H1 (cell line): ENCODE results near the gene ZNF432. TPM values are rescaled to one million over a fixed set of nuclear protein-coding genes. Genes with fewer than 3 reads are reported as not detected.

Experiments
- CTCF ChIA-PET: fragments of 300-600 bp; sonication (Branson Sonifier 250); formaldehyde crosslinking; loops from one replicate; lab custom pipeline; 2021; ENCODE audit not compliant: partially characterized antibody; lab: Charles Lee
- POLR2A ChIA-PET: fragments of 300-600 bp; sonication (Branson Sonifier 250); formaldehyde crosslinking; loops from one replicate; lab custom pipeline; 2021; ENCODE audit warnings: inconsistent platforms; ENCODE audit not compliant: partially characterized antibody; lab: Charles Lee
- DNase-seq, 2 experiments: peaks; one replicate each; pipeline versions ENCODE4 v3.0.0 to v3.0.0-alpha.2; 2010 to 2022; ENCODE audit warnings: low spot score in 2 of 2, low read depth in 1 of 2, mixed read lengths in 1 of 2
- FAIRE-seq: peaks from 2 replicates; lab custom pipeline; 2011; peaks lifted over from hg19 to GRCh38; lab: Jason Lieb, UNC
- H2AFZ ChIP-seq: 2 replicates; pipeline ENCODE4 v1.8.1; 2012; ENCODE audit warnings: low read length, inconsistent platforms
- H2AK5ac ChIP-seq: 2 replicates; pipeline ENCODE4 v1.6.1; 2013; ENCODE audit warnings: low read depth, low read length
- H2BK120ac ChIP-seq: replicated peaks from 2 replicates; pipeline ENCODE3; 2013; ENCODE audit warnings: low read depth, low read length, inconsistent platforms
- H2BK12ac ChIP-seq: 2 replicates; pipeline ENCODE4 v1.6.1; 2013; ENCODE audit warnings: low read depth, low read length
- H2BK15ac ChIP-seq: 2 replicates; pipeline ENCODE4 v1.6.1; 2013; ENCODE audit warnings: low read length
- H2BK20ac ChIP-seq: 2 replicates; pipeline ENCODE4 v1.6.1; 2013; ENCODE audit warnings: low read length
- H2BK5ac ChIP-seq: 2 replicates; pipeline ENCODE4 v1.6.1; 2013; ENCODE audit warnings: low read depth, low read length
- H3K14ac ChIP-seq: 2 replicates; pipeline ENCODE4 v1.6.1; 2013; ENCODE audit warnings: inconsistent platforms; ENCODE audit not compliant: insufficient read length
- H3K18ac ChIP-seq: 2 replicates; pipeline ENCODE4 v1.6.1; 2013; ENCODE audit warnings: low read length; ENCODE audit errors: extremely low read depth
- H3K23ac ChIP-seq: 2 replicates; pipeline ENCODE4 v1.6.1; 2013; ENCODE audit warnings: inconsistent platforms; ENCODE audit not compliant: insufficient read length
- H3K23me2 ChIP-seq: 2 replicates; pipeline ENCODE4 v1.6.1; 2013; ENCODE audit warnings: low read depth, low read length
- H3K27ac ChIP-seq: 2 replicates; pipeline ENCODE4 v1.6.1; 2011; ENCODE audit warnings: low read depth, low read length, inconsistent platforms
- H3K27me3 ChIP-seq, 4 experiments: replicated peaks in 1 of 4; 1 replicate in 1 of 4; 2 replicates in 3 of 4; pipeline versions ENCODE4 v1.6.1 to v1.8.1; 2011 to 2013; ENCODE audit warnings: low read length in 3 of 4, mild to moderate bottlenecking in 3 of 4, inconsistent platforms in 2 of 4, mixed read lengths in 2 of 4, moderate library complexity in 1 of 4; ENCODE audit not compliant: control insufficient read depth in 3 of 4, insufficient read depth in 3 of 4; ENCODE audit errors: extremely low read depth in 1 of 4
- H3K36me3 ChIP-seq, 4 experiments: 2 replicates each; pipeline versions ENCODE4 v1.6.1 to v1.8.1; 2011 to 2013; ENCODE audit warnings: mild to moderate bottlenecking in 4 of 4, low read length in 3 of 4, moderate library complexity in 2 of 4, control low read depth in 1 of 4, inconsistent platforms in 1 of 4; ENCODE audit not compliant: insufficient read depth in 4 of 4, control insufficient read depth in 2 of 4
- H3K4ac ChIP-seq: replicated peaks from 2 replicates; pipeline ENCODE3; 2013; ENCODE audit warnings: low read length, low read depth, mixed read lengths, inconsistent platforms; ENCODE audit not compliant: insufficient read length
- H3K4me1 ChIP-seq, 4 experiments: replicated peaks in 1 of 4; 1 replicate in 1 of 4; 2 replicates in 3 of 4; pipeline versions ENCODE4 v1.6.1 to v1.8.1; 2011 to 2013; ENCODE audit warnings: low read length in 3 of 4, inconsistent platforms in 2 of 4, mixed read lengths in 1 of 4; ENCODE audit not compliant: insufficient read depth in 4 of 4, control insufficient read depth in 3 of 4
- H3K4me2 ChIP-seq, 2 experiments: 2 replicates each; pipeline versions ENCODE4 v1.6.1 to v1.8.1; 2011 to 2013; ENCODE audit warnings: low read depth in 2 of 2, low read length in 2 of 2, control low read depth in 1 of 2, inconsistent platforms in 1 of 2, mild to moderate bottlenecking in 1 of 2; ENCODE audit not compliant: insufficient read depth in 1 of 2
- H3K4me3 ChIP-seq, 4 experiments: fragments of 200-600, 300-600 bp in 1 of 4; sonication (generic), shearing (Covaris generic), sonication (Bioruptor Twin) in 1 of 4; 2 replicates each; pipeline versions ENCODE4 v1.5.1 to v1.8.1; 2011 to 2016; ENCODE audit warnings: low read length in 4 of 4, low read depth in 3 of 4, control low read depth in 2 of 4, inconsistent platforms in 2 of 4, mild to moderate bottlenecking in 2 of 4, mixed read lengths in 1 of 4, moderate library complexity in 1 of 4; ENCODE audit not compliant: insufficient read depth in 2 of 4; ENCODE audit errors: extremely low read depth in 1 of 4
- H3K56ac ChIP-seq: replicated peaks from 2 replicates; pipeline ENCODE3; 2013; ENCODE audit warnings: low read depth, mild to moderate bottlenecking, mixed read lengths, low read length, inconsistent platforms; ENCODE audit not compliant: insufficient read length
- H3K79me1 ChIP-seq: 2 replicates; pipeline ENCODE4 v1.6.1; 2013; ENCODE audit warnings: low read depth, low read length, control low read depth
- H3K79me2 ChIP-seq, 2 experiments: 2 replicates each; pipeline versions ENCODE4 v1.6.1 to v1.8.1; 2012 to 2013; ENCODE audit warnings: low read length in 2 of 2, mild to moderate bottlenecking in 2 of 2, inconsistent platforms in 1 of 2; ENCODE audit not compliant: insufficient read depth in 2 of 2, control insufficient read depth in 1 of 2
- H3K9ac ChIP-seq, 4 experiments: replicated peaks in 1 of 4; 1 replicate in 1 of 4; 2 replicates in 3 of 4; pipeline versions ENCODE4 v1.6.1 to v1.8.1; 2011 to 2013; ENCODE audit warnings: low read depth in 3 of 4, low read length in 3 of 4, control low read depth in 2 of 4, mild to moderate bottlenecking in 2 of 4, moderate library complexity in 2 of 4, inconsistent platforms in 1 of 4; ENCODE audit errors: extremely low read depth in 1 of 4
- H3K9me3 ChIP-seq, 2 experiments: 2 replicates each; pipeline versions ENCODE4 v1.6.1 to v1.8.1; 2012 to 2013; ENCODE audit warnings: mild to moderate bottlenecking in 2 of 2, moderate library complexity in 2 of 2, control low read depth in 1 of 2, inconsistent platforms in 1 of 2, low read depth in 1 of 2, low read length in 1 of 2, mixed read lengths in 1 of 2; ENCODE audit not compliant: insufficient read depth in 2 of 2
- H4K20me1 ChIP-seq, 2 experiments: replicated peaks in 1 of 2; 2 replicates each; pipeline versions ENCODE3 to v1.8.1; 2011 to 2013; ENCODE audit warnings: inconsistent platforms in 2 of 2, low read length in 2 of 2, mild to moderate bottlenecking in 1 of 2; ENCODE audit not compliant: insufficient read depth in 2 of 2, control insufficient read depth in 1 of 2
- H4K5ac ChIP-seq: 2 replicates; pipeline ENCODE4 v1.6.1; 2013; ENCODE audit warnings: low read length, low read depth, mixed read lengths, inconsistent platforms; ENCODE audit not compliant: insufficient read length
- H4K8ac ChIP-seq: 2 replicates; pipeline ENCODE4 v1.8.0; 2013; ENCODE audit warnings: mild to moderate bottlenecking, moderate library complexity, low read length, inconsistent platforms; ENCODE audit not compliant: insufficient read depth; ENCODE audit errors: extremely low read depth
- H4K91ac ChIP-seq: replicated peaks from 2 replicates; pipeline ENCODE3; 2013; ENCODE audit warnings: low read length, mixed read lengths, inconsistent platforms; ENCODE audit not compliant: insufficient read length
- BCL11A ChIP-seq, 2 experiments: IDR thresholded peaks; one replicate each; pipeline ENCODE4 v1.6.1; 2011; ENCODE audit warnings: low read depth in 2 of 2, low read length in 2 of 2, mild to moderate bottlenecking in 2 of 2
- BRCA1 ChIP-seq: IDR thresholded peaks from 2 replicates; pipeline ENCODE4 v1.6.1; 2012; ENCODE audit warnings: low read depth, low read length, improper control_type of control experiment
- CBX5 ChIP-seq: fragments of 300-800, 300-1000 bp; sonication (generic); IDR thresholded peaks from 2 replicates; pipeline ENCODE4 v1.7.1; 2016; ENCODE audit warnings: antibody characterized with exemption, low read length, low read depth
- CTBP2 ChIP-seq: IDR thresholded peaks from 2 replicates; pipeline ENCODE4 v1.7.0; 2011; ENCODE audit warnings: borderline replicate concordance, mild to moderate bottlenecking, moderate library complexity, mixed read lengths, low read length; ENCODE audit not compliant: insufficient read depth, insufficient read length
- EP300 ChIP-seq, 2 experiments: IDR thresholded peaks; 1 replicate in 1 of 2; 2 replicates in 1 of 2; pipeline ENCODE4 v1.6.1; 2011 to 2012; ENCODE audit warnings: low read depth in 2 of 2, low read length in 2 of 2, mild to moderate bottlenecking in 2 of 2, borderline replicate concordance in 1 of 2, inconsistent platforms in 1 of 2, moderate library complexity in 1 of 2
- FOSL1 ChIP-seq: IDR thresholded peaks from 2 replicates; pipeline ENCODE4 v1.6.1; 2011; ENCODE audit warnings: mild to moderate bottlenecking, low read depth, low read length, moderate library complexity; ENCODE audit not compliant: insufficient read depth
- NANOG ChIP-seq: IDR thresholded peaks from 2 replicates; pipeline ENCODE4 v1.6.1; 2011; ENCODE audit warnings: low read length, low read depth, mild to moderate bottlenecking, inconsistent platforms; ENCODE audit not compliant: insufficient read depth, poor library complexity, severe bottlenecking
- POLR2A ChIP-seq, 2 experiments: IDR thresholded peaks; 1 replicate in 1 of 2; 2 replicates in 1 of 2; pipeline ENCODE4 v1.6.1; 2011; ENCODE audit warnings: low read depth in 2 of 2, low read length in 2 of 2, mild to moderate bottlenecking in 2 of 2; ENCODE audit errors: control extremely low read depth in 1 of 2
- SAP30 ChIP-seq: fragments of 300-600 bp; sonication (generic); IDR thresholded peaks from 2 replicates; pipeline ENCODE4 v1.7.1; 2012; ENCODE audit warnings: low read length, moderate library complexity, mild to moderate bottlenecking, inconsistent platforms; ENCODE audit not compliant: insufficient read depth, insufficient replicate concordance
- SIX5 ChIP-seq: IDR thresholded peaks from 2 replicates; pipeline ENCODE4 v1.6.1; 2011; ENCODE audit warnings: mild to moderate bottlenecking, low read depth, low read length
- SP4 ChIP-seq: IDR thresholded peaks from 2 replicates; pipeline ENCODE4 v1.6.1; 2012; ENCODE audit warnings: low read length, inconsistent platforms
- WGBS, 2 experiments: shearing (Covaris generic) in 1 of 2; methylation state at CpG; one replicate each; pipeline versions ENCODE4 v1.1.6 to v1.1.7; 2013 to 2015; ENCODE audit warnings: low lambda C conversion rate in 2 of 2, mixed read lengths in 2 of 2, inconsistent platforms in 1 of 2, low coverage in 1 of 2, missing lambda C conversion rate in 1 of 2; ENCODE audit not compliant: insufficient replicate concordance in 2 of 2, insufficient coverage in 1 of 2, insufficient read length in 1 of 2; ENCODE audit errors: extremely low coverage in 1 of 2, missing lambda C conversion rate in 1 of 2; 5-methylcytosine and 5-hydroxymethylcytosine counted together
- polyA plus RNA-seq, 7 experiments: library from polyadenylated mRNA; depleted of rRNA in 3 of 7; stranded (reverse) in 5 of 7; unstranded in 2 of 7; fragments of >200 nt in 5 of 7; fragments of 200-250 nt in 2 of 7; gene quantifications; 1 replicate in 5 of 7; 2 replicates in 1 of 7; 4 replicates in 1 of 7; pipeline versions ENCODE4 v1.2.1 to v1.2.3, GENCODE V29; 2011 to 2013; ENCODE audit warnings: missing spikeins in 2 of 7, mixed read lengths in 2 of 7
- total RNA-seq: library from RNA; stranded (reverse); fragmentation: NEBNext Ultra II Directional; extraction: Animal tissue kit (Norgen Biotek cat#: 25700); gene quantifications from 2 replicates; pipeline ENCODE4 v1.2.1, GENCODE V29; 2021
- TF ChIP-seq, protein P1 (sequence below): IDR thresholded peaks from 2 replicates; pipeline ENCODE4 v1.6.1; 2011; ENCODE audit warnings: low read length, improper control_type of control experiment

Gene ZNF432
- total and polyA plus RNA-seq, 2 of the 8 experiments (the other 6 are each of a cell fraction or from before 2014, with no cell fraction given): 2.0 to 8.3 TPM

DNA sequence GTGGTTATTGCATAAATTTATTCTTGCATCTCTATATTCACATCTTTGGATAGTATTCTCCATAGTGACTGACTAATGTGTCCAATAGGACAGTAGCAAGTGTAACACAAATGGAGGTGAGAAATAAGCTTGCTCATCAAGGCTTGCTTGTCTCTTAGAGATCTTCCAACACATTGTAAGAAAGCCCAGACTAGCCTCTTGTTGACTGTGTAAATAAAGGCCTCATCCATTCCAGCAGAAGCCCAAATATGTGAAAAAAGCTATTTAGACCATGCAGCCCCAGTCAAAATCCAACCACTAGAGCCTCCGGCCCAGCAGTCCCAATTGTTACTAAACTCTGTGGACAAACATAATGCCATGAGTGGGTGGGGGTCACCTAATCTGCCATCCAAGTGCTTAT, 38.0 kb downstream of the ZNF432 start:
- no peak overlapping the region for H4K91ac ChIP-seq
- no peak overlapping the region for H2BK5ac ChIP-seq
- no peak overlapping the region for H2BK120ac ChIP-seq
- DNase-seq (no peak), FAIRE-seq (no peak)
- H3K79me2 ChIP-seq: peaks cover 0 to 20% of the 10 kb centered on the region in 2 experiments; a peak in 2 of 4 replicates
- no peak overlapping the region for H3K27ac ChIP-seq
- no peaks in the 10 kb centered on the region for H3K79me1 ChIP-seq
- WGBS, 2 experiments: 79% methylated on average over 1 of the region's 1 CpG; no CpG with 5 or more reads in 1 of the 2 experiments
- no peak overlapping the region for H3K14ac ChIP-seq
- no peak for TF ChIP-seq SIX5
- TF ChIP-seq BRCA1: no peak
- TF ChIP-seq SP4: no peak
- no peak for TF ChIP-seq NANOG
- TF ChIP-seq EP300 (IDR thresholded peaks at IDR 0.05; ENCODE audit: borderline replicate concordance in 1 of 2, low read depth in 2 of 2, low read length in 2 of 2): no peak
- no peak for TF ChIP-seq CTBP2
- TF ChIP-seq, protein P1, sequence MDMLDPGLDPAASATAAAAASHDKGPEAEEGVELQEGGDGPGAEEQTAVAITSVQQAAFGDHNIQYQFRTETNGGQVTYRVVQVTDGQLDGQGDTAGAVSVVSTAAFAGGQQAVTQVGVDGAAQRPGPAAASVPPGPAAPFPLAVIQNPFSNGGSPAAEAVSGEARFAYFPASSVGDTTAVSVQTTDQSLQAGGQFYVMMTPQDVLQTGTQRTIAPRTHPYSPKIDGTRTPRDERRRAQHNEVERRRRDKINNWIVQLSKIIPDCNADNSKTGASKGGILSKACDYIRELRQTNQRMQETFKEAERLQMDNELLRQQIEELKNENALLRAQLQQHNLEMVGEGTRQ: no peak
- TF ChIP-seq POLR2A (IDR thresholded peaks at IDR 0.05; ENCODE audit: control extremely low read depth in 1 of 2, low read depth in 2 of 2, low read length in 2 of 2): no peak
- no peak for TF ChIP-seq SAP30
- TF ChIP-seq BCL11A (IDR thresholded peaks at IDR 0.05; ENCODE audit: low read depth in 2 of 2, low read length in 2 of 2): no peak
- no peak for TF ChIP-seq CBX5
- no peak for TF ChIP-seq FOSL1
- CTCF ChIA-PET: interaction anchor here (0.6 kb wide), 1 partner anchor 265 kb away, joined by 4 read pairs; no protein-coding TSS in a partner anchor
- no peak overlapping the region for H3K4me3 ChIP-seq
- H3K23me2 ChIP-seq: peaks cover 6% of the 10 kb centered on the region; the same call in 1 of the 2 replicates
- no peak overlapping the region for H3K4me2 ChIP-seq
- no peak overlapping the region for H3K4ac ChIP-seq
- peaks cover 4 to 8% (median 7%) of the 10 kb centered on the region in 4 experiments; a peak in 7 of 8 replicates for H3K36me3 ChIP-seq
- no peak overlapping the region for H4K5ac ChIP-seq
- no peaks in the 10 kb centered on the region for H3K4me1 ChIP-seq
- POLR2A ChIA-PET: interaction anchor here (1.0 to 1.9 kb wide), 2 partner anchors 18 to 104 kb away, joined by 3 to 6 read pairs; partner anchors contain the start of gene ZNF614
- no peaks in the 10 kb centered on the region for H4K20me1 ChIP-seq
- H2AK5ac ChIP-seq: no peak overlapping the region
- no peak overlapping the region for H2BK12ac ChIP-seq
- no peak overlapping the region for H3K23ac ChIP-seq
- no peak overlapping the region for H3K9ac ChIP-seq
- H2BK15ac ChIP-seq: no peak overlapping the region
- peaks cover 0 to 3% of the 10 kb centered on the region in 2 experiments; a peak in 1 of 4 replicates for H3K9me3 ChIP-seq
- H3K18ac ChIP-seq: no peak overlapping the region
- no peak overlapping the region for H2AFZ ChIP-seq
- no peak overlapping the region for H2BK20ac ChIP-seq
- H3K27me3 ChIP-seq: no peaks in the 10 kb centered on the region
- H3K56ac ChIP-seq: no peak overlapping the region
- H4K8ac ChIP-seq: no peak overlapping the region
